ENCODE data around the gene PANK4. TPM values are rescaled to one million over a fixed set of nuclear protein-coding genes. Genes with fewer than 3 reads are reported as not detected.
A peak's percentile ranks its signal among the peaks of the same experiment; 100 is the strongest.

The PANK4 gene
- total and polyA plus RNA-seq, 9 of the 15 experiments (the other 6 are each of a cell fraction or from before 2014, with no cell fraction given) = 0.93 to 55.6 (median 31.5) TPM

DNA sequence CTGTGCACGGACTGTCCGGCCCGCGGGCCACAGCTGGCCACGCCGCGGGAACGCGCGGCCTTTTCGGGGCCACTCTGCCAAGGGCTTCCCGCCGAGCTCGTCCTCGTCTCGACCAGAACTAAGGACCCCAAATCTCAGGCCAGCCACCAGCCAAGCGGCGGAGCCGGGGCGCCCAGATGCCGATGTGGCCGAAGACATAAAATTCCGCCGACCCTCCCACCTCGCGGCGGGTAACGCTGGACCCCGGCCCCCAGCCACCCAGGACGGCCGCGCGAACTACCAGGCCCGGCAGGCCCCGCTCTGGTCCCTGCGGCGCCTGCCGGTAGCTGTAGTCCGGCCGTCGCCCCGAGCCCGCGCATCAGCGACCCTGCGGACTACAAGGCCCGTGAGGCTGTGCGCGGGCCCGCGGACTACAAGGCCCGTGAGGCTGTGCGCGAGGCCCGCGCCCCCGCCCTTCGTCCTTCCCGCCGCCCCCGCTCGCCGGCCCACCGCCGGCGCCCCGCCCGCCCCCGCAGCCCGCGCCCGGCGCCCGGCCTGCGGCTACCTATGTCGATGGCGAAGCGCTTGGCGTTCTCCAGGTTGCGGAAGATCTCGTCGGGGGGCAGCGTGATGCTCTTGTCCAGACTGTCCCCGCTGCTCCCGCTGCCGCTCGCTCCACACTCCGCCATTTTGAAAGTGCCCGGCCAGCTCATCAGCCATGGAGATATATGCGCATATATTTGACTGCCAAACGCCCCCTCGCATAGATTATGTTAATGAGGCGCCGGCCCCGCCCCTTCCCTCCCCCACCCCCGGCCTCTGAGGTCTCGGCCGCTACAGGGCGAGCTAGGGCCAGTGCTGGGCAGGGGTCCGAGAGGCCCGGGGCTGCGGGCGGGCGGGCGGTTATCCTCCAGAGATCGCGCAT is at the start of gene PANK4 (continued):
- TF ChIP-seq, protein P1, sequence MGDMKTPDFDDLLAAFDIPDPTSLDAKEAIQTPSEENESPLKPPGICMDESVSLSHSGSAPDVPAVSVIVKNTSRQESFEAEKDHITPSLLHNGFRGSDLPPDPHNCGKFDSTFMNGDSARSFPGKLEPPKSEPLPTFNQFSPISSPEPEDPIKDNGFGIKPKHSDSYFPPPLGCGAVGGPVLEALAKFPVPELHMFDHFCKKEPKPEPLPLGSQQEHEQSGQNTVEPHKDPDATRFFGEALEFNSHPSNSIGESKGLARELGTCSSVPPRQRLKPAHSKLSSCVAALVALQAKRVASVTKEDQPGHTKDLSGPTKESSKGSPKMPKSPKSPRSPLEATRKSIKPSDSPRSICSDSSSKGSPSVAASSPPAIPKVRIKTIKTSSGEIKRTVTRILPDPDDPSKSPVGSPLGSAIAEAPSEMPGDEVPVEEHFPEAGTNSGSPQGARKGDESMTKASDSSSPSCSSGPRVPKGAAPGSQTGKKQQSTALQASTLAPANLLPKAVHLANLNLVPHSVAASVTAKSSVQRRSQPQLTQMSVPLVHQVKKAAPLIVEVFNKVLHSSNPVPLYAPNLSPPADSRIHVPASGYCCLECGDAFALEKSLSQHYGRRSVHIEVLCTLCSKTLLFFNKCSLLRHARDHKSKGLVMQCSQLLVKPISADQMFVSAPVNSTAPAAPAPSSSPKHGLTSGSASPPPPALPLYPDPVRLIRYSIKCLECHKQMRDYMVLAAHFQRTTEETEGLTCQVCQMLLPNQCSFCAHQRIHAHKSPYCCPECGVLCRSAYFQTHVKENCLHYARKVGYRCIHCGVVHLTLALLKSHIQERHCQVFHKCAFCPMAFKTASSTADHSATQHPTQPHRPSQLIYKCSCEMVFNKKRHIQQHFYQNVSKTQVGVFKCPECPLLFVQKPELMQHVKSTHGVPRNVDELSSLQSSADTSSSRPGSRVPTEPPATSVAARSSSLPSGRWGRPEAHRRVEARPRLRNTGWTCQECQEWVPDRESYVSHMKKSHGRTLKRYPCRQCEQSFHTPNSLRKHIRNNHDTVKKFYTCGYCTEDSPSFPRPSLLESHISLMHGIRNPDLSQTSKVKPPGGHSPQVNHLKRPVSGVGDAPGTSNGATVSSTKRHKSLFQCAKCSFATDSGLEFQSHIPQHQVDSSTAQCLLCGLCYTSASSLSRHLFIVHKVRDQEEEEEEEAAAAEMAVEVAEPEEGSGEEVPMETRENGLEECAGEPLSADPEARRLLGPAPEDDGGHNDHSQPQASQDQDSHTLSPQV (IDR thresholded peaks at IDR 0.05) = peak; percentile 99
- TF ChIP-seq PHF21A (IDR thresholded peaks at IDR 0.05; ENCODE audit: borderline replicate concordance, low read depth) (no peak), HDGF (IDR thresholded peaks at IDR 0.05) (no peak), FOXJ2 (tag; IDR thresholded peaks at IDR 0.05) (peak; percentile 95), TAF9B (IDR thresholded peaks at IDR 0.05; ENCODE audit: partially characterized antibody) (no peak), GATAD2B (IDR thresholded peaks at IDR 0.05; ENCODE audit: borderline replicate concordance) (0 out of 2 replicates have a peak, but pooled peaks have one; percentile 54), SIN3A (IDR thresholded peaks at IDR 0.05; ENCODE audit: borderline replicate concordance in 2 of 2, control insufficient read depth in 1 of 2, low read depth in 2 of 2, low read length in 2 of 2) (peak in 1 of 2 experiments; percentile 1; a peak in 2 of 4 replicates), SREBF1 (IDR thresholded peaks at IDR 0.05; ENCODE audit: borderline replicate concordance, low read depth, low read length) (peak; percentile 74; the same call in 1 of the 2 replicates), MAZ (CRISPR knock-in tag; conservative IDR thresholded peaks at IDR 0.05 in 1 of 2, IDR thresholded peaks at IDR 0.05 in 1 of 2) (peak; percentile 23 to 98), CXXC5 (CRISPR knock-in tag; IDR thresholded peaks at IDR 0.05) (peak; percentile 98), KLF10 (CRISPR knock-in tag; IDR thresholded peaks at IDR 0.05) (no peak), ZNF354B (CRISPR knock-in tag; IDR thresholded peaks at IDR 0.05) (peak; percentile 81)
- TF ChIP-seq, protein P2, sequence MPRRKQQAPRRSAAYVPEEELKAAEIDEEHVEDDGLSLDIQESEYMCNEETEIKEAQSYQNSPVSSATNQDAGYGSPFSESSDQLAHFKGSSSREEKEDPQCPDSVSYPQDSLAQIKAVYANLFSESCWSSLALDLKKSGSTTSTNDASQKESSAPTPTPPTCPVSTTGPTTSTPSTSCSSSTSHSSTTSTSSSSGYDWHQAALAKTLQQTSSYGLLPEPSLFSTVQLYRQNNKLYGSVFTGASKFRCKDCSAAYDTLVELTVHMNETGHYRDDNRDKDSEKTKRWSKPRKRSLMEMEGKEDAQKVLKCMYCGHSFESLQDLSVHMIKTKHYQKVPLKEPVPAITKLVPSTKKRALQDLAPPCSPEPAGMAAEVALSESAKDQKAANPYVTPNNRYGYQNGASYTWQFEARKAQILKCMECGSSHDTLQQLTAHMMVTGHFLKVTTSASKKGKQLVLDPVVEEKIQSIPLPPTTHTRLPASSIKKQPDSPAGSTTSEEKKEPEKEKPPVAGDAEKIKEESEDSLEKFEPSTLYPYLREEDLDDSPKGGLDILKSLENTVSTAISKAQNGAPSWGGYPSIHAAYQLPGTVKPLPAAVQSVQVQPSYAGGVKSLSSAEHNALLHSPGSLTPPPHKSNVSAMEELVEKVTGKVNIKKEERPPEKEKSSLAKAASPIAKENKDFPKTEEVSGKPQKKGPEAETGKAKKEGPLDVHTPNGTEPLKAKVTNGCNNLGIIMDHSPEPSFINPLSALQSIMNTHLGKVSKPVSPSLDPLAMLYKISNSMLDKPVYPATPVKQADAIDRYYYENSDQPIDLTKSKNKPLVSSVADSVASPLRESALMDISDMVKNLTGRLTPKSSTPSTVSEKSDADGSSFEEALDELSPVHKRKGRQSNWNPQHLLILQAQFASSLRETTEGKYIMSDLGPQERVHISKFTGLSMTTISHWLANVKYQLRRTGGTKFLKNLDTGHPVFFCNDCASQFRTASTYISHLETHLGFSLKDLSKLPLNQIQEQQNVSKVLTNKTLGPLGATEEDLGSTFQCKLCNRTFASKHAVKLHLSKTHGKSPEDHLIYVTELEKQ (CRISPR knock-in tag; IDR thresholded peaks at IDR 0.05) = peak; percentile 25; the same call in 1 of the 2 replicates
- TF ChIP-seq, protein P3, sequence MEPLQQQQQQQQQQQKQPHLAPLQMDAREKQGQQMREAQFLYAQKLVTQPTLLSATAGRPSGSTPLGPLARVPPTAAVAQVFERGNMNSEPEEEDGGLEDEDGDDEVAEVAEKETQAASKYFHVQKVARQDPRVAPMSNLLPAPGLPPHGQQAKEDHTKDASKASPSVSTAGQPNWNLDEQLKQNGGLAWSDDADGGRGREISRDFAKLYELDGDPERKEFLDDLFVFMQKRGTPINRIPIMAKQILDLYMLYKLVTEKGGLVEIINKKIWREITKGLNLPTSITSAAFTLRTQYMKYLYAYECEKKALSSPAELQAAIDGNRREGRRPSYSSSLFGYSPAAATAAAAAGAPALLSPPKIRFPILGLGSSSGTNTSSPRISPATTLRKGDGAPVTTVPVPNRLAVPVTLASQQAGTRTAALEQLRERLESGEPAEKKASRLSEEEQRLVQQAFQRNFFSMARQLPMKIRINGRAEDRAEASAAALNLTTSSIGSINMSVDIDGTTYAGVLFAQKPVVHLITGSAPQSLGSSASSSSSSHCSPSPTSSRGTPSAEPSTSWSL (CRISPR knock-in tag; IDR thresholded peaks at IDR 0.05; ENCODE audit: borderline replicate concordance) = no peak
- TF ChIP-seq, protein P4, sequence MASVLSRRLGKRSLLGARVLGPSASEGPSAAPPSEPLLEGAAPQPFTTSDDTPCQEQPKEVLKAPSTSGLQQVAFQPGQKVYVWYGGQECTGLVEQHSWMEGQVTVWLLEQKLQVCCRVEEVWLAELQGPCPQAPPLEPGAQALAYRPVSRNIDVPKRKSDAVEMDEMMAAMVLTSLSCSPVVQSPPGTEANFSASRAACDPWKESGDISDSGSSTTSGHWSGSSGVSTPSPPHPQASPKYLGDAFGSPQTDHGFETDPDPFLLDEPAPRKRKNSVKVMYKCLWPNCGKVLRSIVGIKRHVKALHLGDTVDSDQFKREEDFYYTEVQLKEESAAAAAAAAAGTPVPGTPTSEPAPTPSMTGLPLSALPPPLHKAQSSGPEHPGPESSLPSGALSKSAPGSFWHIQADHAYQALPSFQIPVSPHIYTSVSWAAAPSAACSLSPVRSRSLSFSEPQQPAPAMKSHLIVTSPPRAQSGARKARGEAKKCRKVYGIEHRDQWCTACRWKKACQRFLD (CRISPR knock-in tag; IDR thresholded peaks at IDR 0.05) = peak; percentile 99
